Osteoblast (primary cell): ENCODE results near the gene PRR14L. TPM values are rescaled to one million over a fixed set of nuclear protein-coding genes. Genes with fewer than 3 reads are reported as not detected.
A peak's percentile ranks its signal among the peaks of the same experiment; 100 is the strongest.

Source experiments
- DNase-seq: peaks from one replicate; pipeline ENCODE4 v3.0.0; 2011; ENCODE audit warnings: low spot score, mixed read lengths; ENCODE audit not compliant: insufficient read length; ENCODE audit errors: missing footprints
- H2AFZ ChIP-seq: 2 replicates; pipeline ENCODE4 v1.6.0; 2011; ENCODE audit warnings: mild to moderate bottlenecking, low read length
- H3K27ac ChIP-seq: 2 replicates; pipeline ENCODE4 v1.5.1; 2011; ENCODE audit warnings: mild to moderate bottlenecking, low read depth, low read length, moderate library complexity
- H3K27me3 ChIP-seq: 2 replicates; pipeline ENCODE4 v1.6.0; 2012; ENCODE audit warnings: mild to moderate bottlenecking, control low read depth, inconsistent platforms, low read length, moderate library complexity; ENCODE audit not compliant: insufficient read depth
- H3K36me3 ChIP-seq: 2 replicates; pipeline ENCODE4 v1.5.1; 2011; ENCODE audit warnings: mild to moderate bottlenecking, low read length, control low read depth, moderate library complexity; ENCODE audit not compliant: insufficient read depth
- H3K4me1 ChIP-seq: 2 replicates; pipeline ENCODE4 v1.5.1; 2011; ENCODE audit warnings: mild to moderate bottlenecking, low read length, control low read depth, moderate library complexity; ENCODE audit not compliant: insufficient read depth
- H3K4me2 ChIP-seq: 2 replicates; pipeline ENCODE4 v1.6.0; 2011; ENCODE audit warnings: mild to moderate bottlenecking, low read length; ENCODE audit not compliant: insufficient read depth
- H3K4me3 ChIP-seq: fragments of 200-600 bp; sonication (generic); 3 replicates; pipeline ENCODE4 v1.5.1; 2012; ENCODE audit warnings: mild to moderate bottlenecking, low read length, inconsistent platforms; ENCODE audit not compliant: insufficient read depth
- H3K79me2 ChIP-seq: 2 replicates; pipeline ENCODE4 v1.6.0; 2012; ENCODE audit warnings: mild to moderate bottlenecking, low read length, control low read depth, inconsistent platforms; ENCODE audit not compliant: insufficient read depth
- H3K9me3 ChIP-seq: 2 replicates; pipeline ENCODE4 v1.5.1; 2011; ENCODE audit warnings: low read depth, low read length, control low read depth
- H4K20me1 ChIP-seq: 2 replicates; pipeline ENCODE4 v1.6.0; 2012; ENCODE audit warnings: mild to moderate bottlenecking, low read length, control low read depth; ENCODE audit not compliant: insufficient read depth
- CTCF ChIP-seq: IDR thresholded peaks from 2 replicates; pipeline ENCODE4 v1.5.1; 2011; ENCODE audit warnings: mild to moderate bottlenecking, low read depth, low read length, moderate library complexity; ENCODE audit errors: extremely low read depth
- total RNA-seq: library from RNA; depleted of rRNA; stranded (reverse); fragments of >200 nt; gene quantifications from 2 replicates; pipeline ENCODE4 v1.2.3, GENCODE V29; 2012

Gene PRR14L
- total RNA-seq, 1 donor: 22.1 TPM

DNA sequence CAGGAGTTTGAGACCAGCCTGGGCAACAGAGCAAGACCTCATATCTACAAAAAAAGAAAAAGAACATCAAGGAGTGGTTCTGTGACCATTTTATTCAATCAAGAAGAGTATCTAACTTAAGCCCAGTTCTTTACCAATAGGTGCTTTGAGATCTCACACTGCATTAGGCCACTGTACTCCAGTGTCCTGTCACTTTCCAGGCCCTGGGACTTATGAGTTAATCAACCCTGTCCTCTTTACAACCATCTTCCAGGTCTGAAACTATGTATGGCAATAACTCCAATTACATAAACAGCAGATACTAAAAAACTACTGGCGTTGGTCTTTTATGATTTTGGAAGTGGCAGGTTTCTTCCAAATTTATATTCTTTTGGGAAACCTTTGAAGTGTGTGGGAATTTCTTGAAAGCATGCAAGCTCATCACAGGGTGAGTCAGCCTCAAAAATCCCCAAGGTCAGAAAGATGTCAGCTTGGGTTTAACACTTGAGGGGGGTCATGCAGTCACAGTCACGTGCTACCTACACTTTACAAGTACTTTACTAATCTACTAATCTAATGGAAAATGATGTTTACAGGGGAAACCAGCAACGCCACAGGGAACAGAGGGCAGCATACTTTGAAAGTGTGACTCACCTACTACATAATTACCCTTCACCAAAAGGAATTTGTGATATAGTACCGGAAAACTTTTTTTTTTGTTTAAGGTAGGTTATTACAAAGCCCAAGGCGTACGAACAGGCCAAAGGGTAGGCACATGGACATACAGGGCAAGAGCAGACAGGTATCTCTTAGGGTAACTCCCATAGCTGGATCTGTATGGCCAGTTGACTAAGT is 103.5 kb downstream of the PRR14L start:
- peak overlapping the region; percentile 98 for H3K27ac ChIP-seq
- peaks cover 36% of the 10 kb centered on the region for H3K4me1 ChIP-seq
- TF ChIP-seq CTCF: no peak
- H3K27me3 ChIP-seq: no peaks in the 10 kb centered on the region
- peak; percentile 83 for DNase-seq
- peaks cover 30% of the 10 kb centered on the region for H3K36me3 ChIP-seq
- H4K20me1 ChIP-seq: peaks cover 3% of the 10 kb centered on the region
- peak overlapping the region; percentile 18 for H3K4me2 ChIP-seq
- no peak overlapping the region for H2AFZ ChIP-seq
- peaks cover 49% of the 10 kb centered on the region for H3K79me2 ChIP-seq
- H3K9me3 ChIP-seq: no peaks in the 10 kb centered on the region
- H3K4me3 ChIP-seq: no peak overlapping the region

DNA sequence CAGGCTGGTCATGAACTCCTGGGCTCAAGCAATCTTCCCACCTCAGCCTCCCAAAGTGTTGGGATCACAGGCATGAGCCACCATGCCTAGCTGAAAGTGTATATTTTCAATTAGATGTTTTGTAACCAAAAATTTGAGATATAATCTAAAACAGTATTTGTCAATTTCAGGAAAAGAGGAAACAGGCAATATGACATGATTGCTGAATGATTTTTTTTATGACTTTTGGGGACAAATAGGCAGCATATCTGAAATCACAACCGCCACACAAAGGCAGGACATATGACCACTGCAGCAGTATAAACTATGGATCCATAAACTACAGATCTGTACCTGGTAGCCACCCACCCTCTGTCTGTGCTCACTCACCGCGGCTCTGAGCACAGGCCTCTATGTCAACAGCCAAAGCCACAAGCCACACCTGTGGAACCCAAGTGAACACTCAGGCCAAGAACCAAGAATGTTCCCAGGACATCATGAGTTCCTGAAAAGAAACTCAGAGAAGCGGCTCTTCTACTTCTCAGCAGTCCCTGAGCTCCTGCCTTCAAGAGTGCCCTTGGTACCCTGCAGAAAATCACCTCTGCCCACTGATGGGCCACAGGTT is 110.4 kb downstream of the PRR14L start:
- H3K27me3 ChIP-seq: no peaks in the 10 kb centered on the region
- H3K79me2 ChIP-seq: peaks cover 71% of the 10 kb centered on the region
- peak; percentile 2 for DNase-seq
- H3K4me1 ChIP-seq: peaks cover 23% of the 10 kb centered on the region
- H3K9me3 ChIP-seq: no peaks in the 10 kb centered on the region
- TF ChIP-seq CTCF: no peak
- H4K20me1 ChIP-seq: peaks cover 9% of the 10 kb centered on the region
- H3K4me2 ChIP-seq: no peak overlapping the region
- H2AFZ ChIP-seq: no peak overlapping the region
- H3K36me3 ChIP-seq: peaks cover 10% of the 10 kb centered on the region
- peak overlapping the region; percentile 90 for H3K27ac ChIP-seq
- no peak overlapping the region for H3K4me3 ChIP-seq

DNA sequence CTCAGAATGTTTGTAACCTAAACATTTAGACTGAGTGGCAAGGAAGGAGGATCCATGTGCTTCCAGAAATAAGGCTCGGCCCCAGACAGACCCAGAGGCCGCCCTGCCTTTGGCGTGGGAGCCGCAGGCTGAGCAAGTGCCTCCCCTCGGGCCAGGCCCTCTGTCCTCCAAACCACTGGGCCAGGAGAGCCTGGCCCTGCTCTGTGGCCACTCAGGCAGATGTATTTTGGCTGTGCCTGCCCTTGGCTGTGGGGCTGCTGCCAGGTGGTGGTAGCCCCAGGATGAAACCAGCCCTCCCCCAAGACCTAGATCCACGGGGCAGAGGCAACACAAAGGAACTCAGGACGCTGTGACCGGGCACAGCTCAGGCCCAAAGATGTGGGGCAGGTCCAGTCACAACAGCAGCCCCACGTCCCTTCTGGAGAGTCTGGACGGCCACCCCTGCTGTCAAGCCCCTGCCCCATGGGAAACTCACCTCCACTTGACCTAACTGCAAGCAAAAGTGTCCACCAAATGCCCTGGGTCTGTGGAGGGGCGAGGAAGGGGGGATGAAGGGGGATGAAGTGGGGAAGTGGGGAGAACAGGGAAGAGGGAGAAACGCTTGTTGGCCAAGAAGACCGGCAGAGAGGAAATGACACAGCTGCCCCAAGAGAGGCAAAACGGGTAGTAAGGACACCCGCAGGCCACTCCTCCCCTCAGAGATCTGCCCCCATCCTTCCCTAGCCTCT is 111.9 kb downstream of the PRR14L start:
- Histone ChIP-seq H4K20me1 (peaks cover 15% of the 10 kb centered on the region), H3K27me3 (no peaks in the 10 kb centered on the region), H3K79me2 (peaks cover 75% of the 10 kb centered on the region), H3K9me3 (no peaks in the 10 kb centered on the region), H3K4me3 (peak overlapping the region; percentile 38), H3K4me2 (peak overlapping the region; percentile 76), H3K4me1 (peaks cover 23% of the 10 kb centered on the region), H3K27ac (peak overlapping the region; percentile 90), H2AFZ (peak overlapping the region; percentile 62), H3K36me3 (peaks cover 8% of the 10 kb centered on the region)
- DNase-seq: peak; percentile 94
- no peak for TF ChIP-seq CTCF
